SIG-M5 (cell line): ENCODE data around the gene IQGAP3.

Experiments used
- DNase-seq: peaks from one replicate; lab custom pipeline; 2025; lab: John Stamatoyannopoulos, UW

The IQGAP3 gene

DNA sequence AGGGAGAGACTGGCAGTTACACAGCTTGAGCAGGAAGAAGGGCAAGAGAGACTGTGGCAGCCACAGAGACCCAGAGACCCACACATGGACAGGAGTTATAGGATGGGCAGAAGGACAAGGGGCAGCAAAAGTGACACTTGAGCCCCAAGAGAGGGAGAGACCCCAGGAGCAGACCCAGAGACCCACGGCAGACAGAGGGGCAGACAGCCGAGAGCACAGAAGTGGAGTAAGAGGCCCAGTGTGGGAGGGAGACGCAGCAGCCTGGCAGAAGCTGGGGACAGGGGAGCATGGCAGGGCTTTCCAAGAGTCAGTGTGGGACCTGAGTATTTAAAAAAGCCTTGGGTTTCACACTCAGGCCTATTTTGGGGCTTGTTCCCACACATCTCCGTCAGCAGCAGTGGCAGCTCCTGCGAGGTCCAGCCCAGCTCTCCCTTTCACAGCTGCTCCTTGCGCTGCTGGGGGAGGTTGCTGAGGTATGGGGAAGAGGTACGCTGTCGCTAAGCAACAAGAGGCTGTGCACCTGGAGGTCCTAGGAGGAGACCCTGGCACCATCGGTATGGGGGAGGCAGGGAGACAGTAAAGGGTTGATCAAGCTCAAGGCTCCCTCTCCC, 62.8 kb downstream of the IQGAP3 start:
- DNase-seq, result no peak

GRCh38 chr1:156508955-156509234, 63.5 kb downstream of the IQGAP3 start:
- no peak for DNase-seq

GRCh38 chr1:156508205-156508954, 64.0 kb downstream of the IQGAP3 start:
- DNase-seq, result no peak

DNA sequence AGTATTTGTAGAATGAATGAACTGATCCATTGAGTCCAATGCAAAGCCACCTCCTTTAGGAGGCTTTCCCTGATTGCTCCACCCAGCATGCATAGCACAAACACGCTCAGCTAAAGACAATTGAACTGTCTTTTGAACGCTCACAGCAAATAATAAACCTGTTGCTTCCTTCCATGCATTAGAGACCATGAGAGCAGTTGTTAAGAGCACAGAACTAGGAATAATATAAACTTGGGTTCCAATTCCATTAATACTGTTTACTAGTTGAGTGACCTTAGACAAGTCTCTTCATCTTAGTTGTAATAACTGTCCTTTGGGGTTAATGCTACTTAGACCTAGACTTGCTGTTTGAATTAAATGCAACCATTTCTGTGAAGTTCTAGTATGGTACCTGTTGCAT, 65.9 kb downstream of the IQGAP3 start:
- DNase-seq, result no peak

- DNase-seq, result no peak
These were observed 66.6 kb downstream of the IQGAP3 start for GRCh38 chr1:156505679-156506298.

- peak; percentile 96 for DNase-seq
These were observed 67.3 kb downstream of the IQGAP3 start for GRCh38 chr1:156504821-156505678.

GRCh38 chr1:156504438-156504813, 67.9 kb downstream of the IQGAP3 start:
- DNase-seq, result no peak

GRCh38 chr1:156503698-156504437, 68.5 kb downstream of the IQGAP3 start:
- no peak for DNase-seq

GRCh38 chr1:156502894-156503697, 69.3 kb downstream of the IQGAP3 start:
- peak; percentile 48 for DNase-seq

GRCh38 chr1:156502391-156502893, 69.9 kb downstream of the IQGAP3 start:
- no peak for DNase-seq

DNA sequence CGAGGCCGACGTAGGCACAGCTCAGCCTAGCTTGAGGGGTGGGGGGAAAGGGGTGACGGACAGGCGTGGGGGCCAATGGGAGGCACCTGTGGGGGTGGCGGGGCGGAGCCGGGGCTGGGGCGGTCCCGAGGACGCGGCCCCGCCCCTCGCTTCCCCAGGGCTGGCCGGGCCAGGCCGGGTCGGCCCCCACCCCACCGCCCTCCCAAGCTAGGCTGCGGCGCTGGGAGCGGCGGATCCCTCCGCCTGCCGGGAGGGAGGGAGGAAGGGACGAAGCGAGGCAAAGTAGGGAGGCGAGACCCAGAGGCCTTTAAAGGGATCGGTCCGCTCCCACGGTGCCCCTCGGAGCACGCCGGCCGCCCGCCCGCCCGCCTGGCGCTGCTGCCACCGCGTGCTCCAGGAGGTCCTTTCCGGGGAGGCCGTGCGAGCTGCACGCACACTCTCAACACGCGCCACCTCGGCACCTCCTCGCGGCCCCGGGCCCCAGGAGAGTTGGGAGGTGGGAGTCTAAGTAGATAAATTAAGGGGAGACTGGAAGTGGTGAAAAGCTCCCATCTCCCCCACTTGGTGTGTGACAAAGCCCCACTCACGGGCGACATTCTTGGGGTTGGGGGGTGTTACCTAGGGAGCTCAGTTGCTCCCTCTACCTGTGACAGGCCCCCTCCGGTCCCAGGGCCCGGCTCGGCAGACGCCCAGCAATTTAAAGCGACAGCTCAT, 71.4 kb downstream of the IQGAP3 start:
- DNase-seq, result peak; percentile 80

- no peak for DNase-seq
These were observed 71.9 kb downstream of the IQGAP3 start, which contains the start of gene MEF2D for GRCh38 chr1:156500543-156500792. Gene MEF2D, minus strand, starts transcription at chr1:156500775. Its CDS starts 17,483 bp downstream, at chr1:156483292.

DNA sequence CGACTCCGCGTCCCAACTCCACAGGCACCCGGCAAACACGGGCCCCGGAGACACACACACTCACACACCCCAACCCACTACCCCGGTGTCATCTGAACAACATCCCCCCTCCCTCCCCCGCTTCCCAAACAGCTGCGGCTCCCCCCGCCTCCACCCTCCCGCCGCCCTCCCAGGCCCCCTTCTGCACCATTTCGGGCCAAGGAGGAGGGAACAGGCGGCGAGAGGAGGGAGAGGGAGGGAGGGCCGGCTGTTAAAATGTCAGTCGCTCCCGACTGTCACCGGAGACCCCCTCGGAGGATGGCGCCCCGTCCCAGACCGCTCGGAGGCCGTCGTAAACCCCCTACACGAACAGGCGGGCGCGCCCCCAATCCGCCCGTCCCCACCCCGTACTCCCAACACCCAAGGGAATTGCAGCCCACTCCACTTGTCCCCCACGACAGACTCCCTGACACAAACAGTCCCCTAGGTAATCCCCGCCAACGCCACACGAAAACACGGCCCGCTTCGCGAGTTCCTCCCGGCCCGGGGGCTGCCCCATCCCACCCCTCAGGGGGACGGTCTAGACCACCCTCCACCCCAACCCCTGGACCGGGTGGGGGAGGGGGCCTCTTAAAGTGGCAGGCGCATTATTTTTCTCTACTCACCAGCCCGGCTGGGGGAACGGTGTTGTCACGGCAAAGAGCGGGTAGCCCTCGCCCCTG, 72.4 kb downstream of the IQGAP3 start:
- DNase-seq, result no peak

DNA sequence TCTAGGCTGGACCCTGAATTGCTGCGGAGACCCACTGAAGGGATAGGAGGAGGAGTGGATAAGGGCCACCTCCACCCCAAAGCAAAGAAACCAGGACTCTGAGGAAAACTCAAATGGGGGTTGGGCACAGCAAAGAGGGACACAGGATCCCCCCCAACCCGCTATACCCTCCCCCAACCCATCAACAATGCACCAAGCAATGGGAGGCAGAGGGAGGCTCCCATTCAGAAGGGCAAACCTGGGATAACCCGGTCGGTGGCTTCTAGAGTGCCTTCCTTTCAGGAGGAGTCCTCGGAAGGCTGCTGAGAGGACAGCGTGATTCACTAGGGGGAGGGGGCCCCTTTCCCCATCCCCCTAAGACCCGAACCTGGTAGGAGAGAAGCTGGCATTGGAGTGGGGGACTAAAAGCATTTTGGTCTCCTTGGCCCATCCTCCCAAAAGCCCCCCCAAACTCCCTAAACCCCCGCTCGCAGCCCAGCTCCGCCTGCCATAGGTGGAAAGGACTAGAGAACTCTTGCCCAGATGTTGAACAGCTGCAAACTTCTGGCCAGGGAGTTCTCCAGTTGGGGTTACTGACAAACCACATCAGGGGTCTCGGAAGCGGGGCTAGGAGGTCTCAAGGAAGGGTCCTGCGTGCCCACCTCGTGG, 73.0 kb downstream of the IQGAP3 start:
- no peak for DNase-seq

DNA sequence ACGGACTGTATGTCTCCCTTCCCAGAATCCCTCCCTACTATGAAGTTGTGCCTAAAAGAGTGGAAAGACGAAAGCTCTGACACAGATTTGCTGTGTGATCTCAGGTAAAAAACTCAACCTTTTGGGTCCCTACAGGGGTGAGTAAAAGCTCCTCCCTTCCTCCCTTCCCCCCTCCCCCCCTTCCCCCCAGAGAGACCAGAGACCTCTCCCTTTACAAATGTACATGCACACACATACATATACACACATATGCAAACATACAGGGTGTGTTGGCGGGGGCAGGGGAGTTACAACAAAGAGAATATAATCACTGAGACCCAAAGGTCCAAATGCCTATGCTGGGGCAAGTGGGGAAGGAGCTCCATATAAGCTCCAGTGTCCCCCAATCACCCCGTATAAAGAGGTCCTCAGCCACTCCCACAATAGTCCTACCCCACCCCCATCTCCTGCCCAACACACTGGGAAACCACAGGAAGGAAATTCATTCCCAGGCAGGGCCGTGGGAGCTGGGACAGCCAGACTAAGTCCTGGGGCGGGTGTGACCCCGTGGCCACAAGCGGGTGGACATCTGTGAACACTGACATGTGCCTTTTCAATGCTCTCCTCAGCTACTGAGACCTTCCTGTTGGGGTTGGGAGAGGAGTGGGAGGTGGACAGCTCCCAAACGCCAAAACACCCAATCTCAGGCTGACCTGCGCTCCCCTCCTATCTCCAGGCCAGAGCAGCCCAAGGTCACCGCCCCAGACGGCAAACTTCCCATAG, 73.8 kb downstream of the IQGAP3 start:
- DNase-seq, result no peak

DNA sequence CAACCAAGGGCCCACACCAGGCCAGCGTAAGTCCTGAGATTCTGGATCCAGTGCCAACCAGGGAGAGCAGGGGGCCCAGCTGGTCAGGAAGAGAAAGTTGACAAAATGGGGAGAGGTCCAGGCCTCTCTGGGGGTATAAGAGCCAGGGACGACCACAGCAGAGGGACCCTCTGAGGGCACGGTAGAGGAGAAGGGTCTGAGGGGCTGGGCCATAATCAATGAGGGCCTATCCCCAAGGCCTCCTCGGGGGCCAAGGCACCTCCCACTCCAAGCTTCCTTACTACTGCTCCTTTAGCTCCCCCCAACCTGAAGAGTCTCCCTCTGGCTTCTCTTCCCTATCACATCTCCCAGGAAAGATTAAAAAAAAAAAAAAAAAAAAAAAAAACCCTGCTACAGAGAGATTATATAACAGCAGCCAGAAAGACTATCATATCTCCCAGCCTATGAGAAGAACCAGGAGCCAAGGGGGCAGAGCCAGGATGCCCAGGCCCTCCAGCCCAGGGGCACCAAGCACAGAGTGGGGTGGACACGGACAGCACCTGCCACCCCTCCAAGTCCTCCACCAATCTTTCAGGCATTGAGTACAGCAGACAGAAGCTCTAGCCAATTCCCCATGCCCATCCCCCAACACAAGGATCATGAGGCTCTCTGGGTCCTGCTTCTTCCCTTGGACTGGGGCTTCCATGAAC, 74.5 kb downstream of the IQGAP3 start:
- no peak for DNase-seq

- no peak for DNase-seq
These were observed 75.2 kb downstream of the IQGAP3 start for GRCh38 chr1:156497078-156497742.
